ENCODE results near the gene CHD9.

CHD9 gene

DNA sequence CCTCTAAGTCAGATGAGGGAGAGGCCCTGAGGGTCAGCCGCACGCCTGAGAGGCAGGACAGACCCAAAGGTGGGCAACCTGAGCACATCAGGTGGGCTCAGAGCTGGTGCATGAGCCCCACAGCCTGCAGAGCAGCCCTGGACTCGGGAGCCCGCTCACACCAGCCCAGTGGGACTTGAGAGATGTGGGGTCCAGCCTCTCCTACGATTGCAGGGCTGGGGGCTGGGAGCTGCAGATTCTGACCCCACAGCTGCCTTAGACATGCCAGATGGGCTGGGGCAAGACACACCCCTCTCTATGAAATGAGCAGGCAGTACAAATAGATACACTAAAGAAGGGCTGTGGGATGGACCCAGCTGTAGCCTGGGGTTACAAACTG, 302.4 kb downstream of the CHD9 start:
- Histone ChIP-seq H3K27me3 (ENCODE audit: low read depth) (no peaks in the 10 kb centered on the region), H3K4me3 (no peak overlapping the region), H3K4me1 (no peaks in the 10 kb centered on the region), H3K36me3 (replicated peaks) (no peaks in the 10 kb centered on the region), H3K9me3 (no peaks in the 10 kb centered on the region)
- in situ Hi-C loops (cut with MboI; ENCODE audit: low sequenced_read_pairs): no loop called here
- no peak for DNase-seq (ENCODE audit: low spot score in 2 of 2)

DNA sequence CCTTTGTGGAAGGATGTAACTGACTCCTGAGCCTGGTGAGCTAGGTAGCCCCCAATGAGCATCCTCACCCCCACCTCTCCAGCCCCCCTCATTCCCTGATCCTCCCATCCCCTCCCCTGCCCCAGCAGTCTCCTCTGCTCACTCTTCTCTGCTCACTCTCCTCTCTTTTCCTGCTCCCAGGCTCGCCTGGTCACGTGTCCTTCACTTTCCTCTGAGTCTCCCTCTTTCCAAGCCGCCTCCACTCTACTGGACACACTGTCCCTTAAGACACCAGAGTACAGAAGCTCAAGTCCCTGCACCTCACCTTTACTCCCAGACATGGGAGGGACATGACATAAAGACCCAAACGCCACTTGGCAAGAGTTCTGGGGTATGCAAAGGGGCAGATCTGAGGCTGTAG, 303.2 kb downstream of the CHD9 start:
- no peaks in the 10 kb centered on the region for H3K27me3 ChIP-seq (ENCODE audit: low read depth)
- no peak for DNase-seq (ENCODE audit: low spot score in 2 of 2)
- H3K36me3 ChIP-seq (replicated peaks): no peaks in the 10 kb centered on the region
- H3K9me3 ChIP-seq: no peaks in the 10 kb centered on the region
- in situ Hi-C loops (cut with MboI; ENCODE audit: low sequenced_read_pairs): no loop called here
- no peak overlapping the region for H3K4me3 ChIP-seq
- no peaks in the 10 kb centered on the region for H3K4me1 ChIP-seq

DNA sequence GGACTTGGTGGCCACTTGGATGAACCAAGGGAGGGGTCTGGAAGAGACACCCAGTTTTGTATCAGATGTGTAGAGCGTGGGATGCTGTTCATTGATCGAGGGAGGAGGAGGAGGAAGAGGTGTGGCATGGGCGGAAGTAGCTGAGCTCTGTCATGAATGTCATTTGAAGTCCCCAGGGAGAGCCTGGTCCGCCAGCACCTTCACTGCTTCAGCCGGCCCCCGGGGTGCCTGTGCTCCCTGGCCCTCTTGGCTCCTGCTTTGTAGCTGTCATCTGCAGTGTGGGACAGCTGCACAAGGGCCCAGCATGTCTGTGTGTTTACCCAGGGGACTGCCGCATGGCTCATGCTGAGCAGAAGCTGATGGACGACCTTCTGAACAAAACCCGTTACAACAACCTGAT, 304.1 kb downstream of the CHD9 start:
- no peak for DNase-seq (ENCODE audit: low spot score in 2 of 2)
- Histone ChIP-seq H3K4me1 (no peaks in the 10 kb centered on the region), H3K27me3 (ENCODE audit: low read depth) (no peaks in the 10 kb centered on the region), H3K9me3 (no peaks in the 10 kb centered on the region), H3K36me3 (replicated peaks) (no peaks in the 10 kb centered on the region), H3K4me3 (no peak overlapping the region)
- in situ Hi-C loops (cut with MboI; ENCODE audit: low sequenced_read_pairs): no loop called here

DNA sequence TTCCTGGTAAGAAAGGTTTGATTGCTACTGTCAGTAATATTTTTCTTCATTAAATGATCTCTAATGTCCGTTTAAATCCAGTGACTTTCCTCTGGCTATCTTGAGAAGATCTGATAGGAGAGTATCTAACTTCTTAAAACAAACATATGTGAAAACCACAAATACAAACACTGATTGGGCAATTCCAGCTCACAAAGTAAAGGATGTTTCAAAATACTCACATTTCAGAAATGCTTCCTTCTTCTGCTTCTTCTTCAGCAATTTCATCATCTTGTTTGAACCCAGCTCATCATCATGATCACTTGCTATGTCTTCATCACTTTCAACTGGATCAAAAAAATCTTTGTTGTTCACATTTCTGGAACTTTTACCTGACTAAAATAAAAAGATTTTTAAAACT, 315.1 kb downstream of the CHD9 start:
- Histone ChIP-seq H3K4me1 (no peaks in the 10 kb centered on the region), H3K27me3 (ENCODE audit: low read depth) (peaks cover 2% of the 10 kb centered on the region; the same call in 1 of the 2 replicates), H3K9me3 (no peaks in the 10 kb centered on the region), H3K36me3 (replicated peaks) (no peaks in the 10 kb centered on the region), H3K4me3 (no peak overlapping the region)
- in situ Hi-C loops (cut with MboI; ENCODE audit: low sequenced_read_pairs): no loop called here
- DNase-seq (ENCODE audit: low spot score in 2 of 2): no peak

DNA sequence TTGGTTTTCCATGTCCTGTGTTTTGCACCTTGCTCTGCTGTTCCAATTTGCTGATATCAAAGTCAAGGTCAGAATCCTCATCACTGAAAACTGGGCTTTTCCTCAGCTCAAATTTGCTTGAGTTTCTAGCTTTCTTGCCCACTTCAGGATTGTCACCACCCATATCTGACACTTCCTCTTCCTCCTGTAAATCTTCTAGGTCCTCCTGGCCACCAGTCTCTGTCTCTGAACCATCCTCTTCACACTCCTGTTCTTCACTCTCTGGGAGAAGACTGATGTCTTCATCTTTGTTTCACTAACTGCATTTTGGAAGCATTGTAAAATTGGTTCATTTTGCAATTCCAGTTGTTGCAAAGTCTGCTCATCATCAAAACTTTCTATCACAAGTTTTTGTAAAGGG, 316.0 kb downstream of the CHD9 start:
- peaks cover 2% of the 10 kb centered on the region; the same call in 1 of the 2 replicates for H3K27me3 ChIP-seq (ENCODE audit: low read depth)
- H3K4me1 ChIP-seq: no peaks in the 10 kb centered on the region
- no peaks in the 10 kb centered on the region for H3K9me3 ChIP-seq
- in situ Hi-C loops (cut with MboI; ENCODE audit: low sequenced_read_pairs): no loop called here
- no peaks in the 10 kb centered on the region for H3K36me3 ChIP-seq (replicated peaks)
- no peak for DNase-seq (ENCODE audit: low spot score in 2 of 2)
- no peak overlapping the region for H3K4me3 ChIP-seq

DNA sequence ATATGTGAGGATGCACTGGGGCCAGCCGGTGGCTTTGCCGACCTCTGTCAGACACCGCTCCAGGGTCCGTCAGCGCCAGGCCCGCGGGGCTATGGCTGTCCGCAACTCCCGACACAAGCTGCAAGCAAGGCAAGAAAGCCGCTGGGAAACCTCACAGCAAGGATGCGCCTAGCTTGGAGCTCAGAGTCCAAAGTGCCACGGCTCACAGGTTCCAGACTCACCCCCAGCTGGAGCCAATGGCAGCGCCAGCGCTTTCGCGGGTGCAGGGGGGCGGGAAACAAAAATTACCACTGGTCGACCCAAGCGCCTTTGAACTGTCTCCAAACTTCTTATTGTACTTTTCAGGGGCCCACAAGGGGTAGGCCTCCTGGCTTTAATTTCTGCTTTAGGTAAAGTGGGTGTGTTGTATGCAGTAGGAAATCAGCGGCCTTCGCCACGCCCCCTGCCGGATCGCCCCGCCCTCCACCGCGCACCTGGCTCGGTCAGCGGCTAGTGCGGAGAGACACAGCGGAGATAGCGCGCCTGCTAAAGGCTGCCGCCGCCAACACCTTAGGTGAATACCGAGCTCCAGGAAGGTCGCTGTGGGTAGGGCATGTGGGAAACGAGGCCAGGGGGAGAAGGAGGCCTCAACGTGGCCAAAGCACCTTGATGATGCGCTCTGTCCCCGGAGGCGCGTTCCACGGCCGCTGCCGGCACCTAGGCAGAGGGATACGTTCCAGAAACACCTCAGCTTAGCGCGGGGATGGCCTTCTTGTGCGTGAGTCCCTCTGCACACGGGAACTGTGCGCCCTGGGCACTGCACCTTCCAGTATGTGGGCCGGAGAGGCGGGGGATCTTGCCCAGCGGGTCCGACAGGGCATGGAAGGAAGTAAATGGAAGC, 318.4 kb downstream of the CHD9 start:
- H3K27me3 ChIP-seq (ENCODE audit: low read depth): peaks cover 2% of the 10 kb centered on the region; the same call in 1 of the 2 replicates
- H3K36me3 ChIP-seq (replicated peaks): no peaks in the 10 kb centered on the region
- H3K4me3 ChIP-seq: no peak overlapping the region
- in situ Hi-C loops (cut with MboI; ENCODE audit: low sequenced_read_pairs): no loop called here
- H3K9me3 ChIP-seq: no peaks in the 10 kb centered on the region
- H3K4me1 ChIP-seq: no peaks in the 10 kb centered on the region
- no peak for DNase-seq (ENCODE audit: low spot score in 2 of 2)

DNA sequence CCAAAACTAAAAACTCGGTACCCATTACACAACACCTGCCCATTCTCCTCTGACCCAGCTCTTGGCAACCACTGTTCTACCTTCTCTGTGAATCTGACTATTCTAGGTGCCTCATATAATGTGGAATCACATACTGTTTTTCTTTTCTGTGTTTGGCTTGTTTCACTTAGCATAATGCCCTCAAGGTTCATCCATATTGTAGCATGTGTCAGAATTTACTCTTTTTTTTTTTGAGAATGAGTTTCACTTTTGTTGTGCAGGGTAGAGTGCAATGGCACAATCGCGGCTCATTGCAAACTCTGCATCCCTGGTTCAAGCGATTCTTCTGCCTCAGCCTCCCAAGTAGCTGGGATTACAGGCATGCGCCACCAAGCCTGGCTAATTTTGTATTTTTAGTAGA, 320.0 kb downstream of the CHD9 start:
- Histone ChIP-seq H3K4me3 (no peak overlapping the region), H3K9me3 (no peaks in the 10 kb centered on the region), H3K36me3 (replicated peaks) (no peaks in the 10 kb centered on the region), H3K4me1 (no peaks in the 10 kb centered on the region), H3K27me3 (ENCODE audit: low read depth) (peaks cover 2% of the 10 kb centered on the region; the same call in 1 of the 2 replicates)
- in situ Hi-C loops (cut with MboI; ENCODE audit: low sequenced_read_pairs): no loop called here
- no peak for DNase-seq (ENCODE audit: low spot score in 2 of 2)

DNA sequence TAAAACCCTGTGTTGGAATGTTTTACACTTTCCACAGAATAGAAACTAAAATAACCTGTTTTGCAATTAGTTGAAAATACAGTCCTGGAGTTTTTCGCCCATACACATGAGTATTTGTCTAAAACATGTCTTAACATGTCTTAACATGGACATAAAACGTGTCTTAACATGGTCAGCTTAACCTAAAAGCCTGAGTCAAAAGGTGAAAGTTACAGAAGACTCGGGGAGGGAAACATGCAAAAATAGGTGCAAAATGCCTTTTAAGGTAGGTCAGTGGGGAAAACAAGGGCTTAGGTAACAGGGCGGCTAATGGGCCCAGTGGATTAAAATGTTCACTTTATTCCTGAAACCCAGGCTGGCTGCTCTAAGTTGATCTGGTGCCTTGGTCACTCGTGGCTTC, 323.3 kb downstream of the CHD9 start:
- Histone ChIP-seq H3K4me1 (no peaks in the 10 kb centered on the region), H3K27me3 (ENCODE audit: low read depth) (no peaks in the 10 kb centered on the region), H3K4me3 (no peak overlapping the region), H3K9me3 (no peaks in the 10 kb centered on the region), H3K36me3 (replicated peaks) (no peaks in the 10 kb centered on the region)
- no peak for DNase-seq (ENCODE audit: low spot score in 2 of 2)
- in situ Hi-C loops (cut with MboI; ENCODE audit: low sequenced_read_pairs): no loop called here

All from HAP-1 (cell line).